ENCODE data around the gene CARS1.
A peak's percentile ranks its signal among the peaks of the same experiment; 100 is the strongest.

CARS1 gene

DNA sequence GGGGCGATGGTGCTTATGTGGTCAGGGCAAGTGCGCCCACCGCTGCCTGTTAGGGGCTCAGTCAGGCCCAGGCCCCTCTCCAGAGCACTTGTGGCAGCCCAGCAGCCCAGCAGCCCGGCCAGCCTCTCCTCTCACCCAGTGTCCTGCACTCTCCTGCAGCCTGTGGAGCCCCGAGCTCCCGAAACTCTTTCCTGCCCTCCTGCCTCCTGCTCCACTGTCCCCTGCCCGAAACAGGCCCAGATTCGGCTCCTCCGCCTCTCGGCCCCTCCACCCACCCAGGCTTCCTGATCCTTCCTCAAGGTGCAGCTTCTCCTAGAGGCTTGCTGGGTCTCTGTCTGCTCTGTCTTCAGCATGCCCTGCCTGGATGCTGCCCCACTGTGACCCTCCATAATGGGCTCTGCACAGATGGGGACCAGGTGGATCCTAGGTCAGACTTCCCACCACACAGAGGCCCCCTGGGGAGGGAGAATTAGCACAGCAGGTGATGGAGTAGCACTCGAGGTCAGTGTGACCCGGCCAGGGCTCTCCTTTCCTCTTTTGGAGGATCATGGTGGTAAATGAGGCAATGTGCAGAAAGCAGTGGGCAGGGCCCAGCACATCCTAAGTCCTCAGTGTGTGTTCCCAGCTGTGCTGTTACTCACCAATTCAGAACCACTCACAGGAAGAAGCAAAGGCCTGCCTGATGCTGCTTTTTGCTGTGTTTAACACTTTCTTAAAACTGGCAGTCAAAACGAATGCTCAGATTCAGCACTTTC is 46.5 kb downstream of the CARS1 start:
- Histone ChIP-seq H4K8ac (ENCODE audit: low read length) (no peak overlapping the region), H3K18ac (ENCODE audit: low read depth in 1 of 2, low read length in 2 of 2) (no peak overlapping the region), H2BK12ac (ENCODE audit: low read length in 2 of 2) (no peak overlapping the region), H3K9ac (ENCODE audit: low read length) (peak overlapping the region; percentile 26), H2AFZ (ENCODE audit: low read depth, low read length) (no peak overlapping the region), H2BK120ac (ENCODE audit: low read depth, low read length) (no peak overlapping the region), H2BK15ac (ENCODE audit: low read depth, poor library complexity, severe bottlenecking) (no peak overlapping the region), H3K4me1 (ENCODE audit: control insufficient read depth, insufficient read depth, low read depth, low read length) (peaks cover 18% of the 10 kb centered on the region), H2BK5ac (ENCODE audit: low read depth, low read length, poor library complexity, severe bottlenecking) (no peak overlapping the region), H3K27me3 (ENCODE audit: control insufficient read depth in 1 of 2, insufficient read depth in 1 of 2, low read length in 2 of 2) (no peaks in the 10 kb centered on the region), H4K91ac (ENCODE audit: low read length) (peak overlapping the region; percentile 15), H2AK5ac (ENCODE audit: low read length, severe bottlenecking) (no peak overlapping the region), H3K4ac (ENCODE audit: low read depth in 1 of 2, low read length in 2 of 2) (no peak overlapping the region), H3K14ac (ENCODE audit: low read length in 2 of 2) (no peak overlapping the region), H3K4me2 (ENCODE audit: low read length, poor library complexity, severe bottlenecking) (no peak overlapping the region), H3K23ac (ENCODE audit: low read length in 2 of 2) (no peak overlapping the region), H3K36me3 (ENCODE audit: control insufficient read depth in 1 of 2, insufficient read depth in 2 of 2, low read depth in 1 of 2, low read length in 2 of 2) (peaks cover 85 to 92% of the 10 kb centered on the region in 2 experiments), H3K9me3 (ENCODE audit: control insufficient read depth, low read length) (no peaks in the 10 kb centered on the region), H3K27ac (ENCODE audit: low read length, poor library complexity, severe bottlenecking) (no peak overlapping the region), H3K79me1 (replicated peaks; ENCODE audit: low read length, poor library complexity, severe bottlenecking) (peaks cover 14% of the 10 kb centered on the region), H3K4me3 (ENCODE audit: insufficient read depth in 1 of 2, low read depth in 1 of 2, low read length in 2 of 2) (no peak overlapping the region)
- DNase-seq: no peak
- 98% methylated on average over 11 of the region's 13 CpGs for WGBS

- Histone ChIP-seq H3K23ac (ENCODE audit: low read length in 2 of 2) (no peak overlapping the region), H3K27ac (ENCODE audit: low read length, poor library complexity, severe bottlenecking) (no peak overlapping the region), H3K4me2 (ENCODE audit: low read length, poor library complexity, severe bottlenecking) (no peak overlapping the region), H3K18ac (ENCODE audit: low read depth in 1 of 2, low read length in 2 of 2) (no peak overlapping the region), H2AFZ (ENCODE audit: low read depth, low read length) (no peak overlapping the region), H3K4me1 (ENCODE audit: control insufficient read depth, insufficient read depth, low read depth, low read length) (peaks cover 18% of the 10 kb centered on the region), H3K9me3 (ENCODE audit: control insufficient read depth, low read length) (no peaks in the 10 kb centered on the region), H4K91ac (ENCODE audit: low read length) (no peak overlapping the region), H3K79me1 (replicated peaks; ENCODE audit: low read length, poor library complexity, severe bottlenecking) (peaks cover 14% of the 10 kb centered on the region), H3K36me3 (ENCODE audit: control insufficient read depth in 1 of 2, insufficient read depth in 2 of 2, low read depth in 1 of 2, low read length in 2 of 2) (peaks cover 84 to 92% of the 10 kb centered on the region in 2 experiments), H2BK120ac (ENCODE audit: low read depth, low read length) (no peak overlapping the region), H2BK15ac (ENCODE audit: low read depth, poor library complexity, severe bottlenecking) (no peak overlapping the region), H2BK12ac (ENCODE audit: low read length in 2 of 2) (no peak overlapping the region), H2BK5ac (ENCODE audit: low read depth, low read length, poor library complexity, severe bottlenecking) (no peak overlapping the region), H3K9ac (ENCODE audit: low read length) (no peak overlapping the region), H3K27me3 (ENCODE audit: control insufficient read depth in 1 of 2, insufficient read depth in 1 of 2, low read length in 2 of 2) (no peaks in the 10 kb centered on the region), H2AK5ac (ENCODE audit: low read length, severe bottlenecking) (no peak overlapping the region), H4K8ac (ENCODE audit: low read length) (no peak overlapping the region), H3K4ac (ENCODE audit: low read depth in 1 of 2, low read length in 2 of 2) (no peak overlapping the region), H3K4me3 (ENCODE audit: insufficient read depth in 1 of 2, low read depth in 1 of 2, low read length in 2 of 2) (no peak overlapping the region), H3K14ac (ENCODE audit: low read length in 2 of 2) (no peak overlapping the region)
- DNase-seq: no peak
- WGBS: 96% methylated on average over 13 of the region's 13 CpGs
Measured at GRCh38 chr11:3010004-3010403, 47.2 kb downstream of the CARS1 start.

DNA sequence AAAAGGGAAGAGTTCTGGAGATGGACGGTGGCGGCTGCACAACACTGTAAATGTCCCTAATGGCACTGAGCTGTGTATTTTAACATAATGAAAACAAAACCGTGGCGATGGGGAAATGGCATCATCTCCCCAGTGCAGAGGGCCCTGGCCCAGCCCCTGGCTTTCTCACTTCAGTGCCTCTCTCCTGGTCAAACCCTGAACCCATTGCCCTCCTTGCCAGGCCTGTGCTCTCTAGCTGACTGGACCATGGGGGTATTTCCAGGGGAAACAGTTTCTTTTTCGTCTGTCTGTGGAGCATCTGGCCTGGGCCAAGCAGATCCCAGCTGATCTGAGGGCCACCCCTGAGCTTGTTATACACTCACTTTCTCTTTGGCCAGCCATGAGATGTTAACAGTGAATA is 47.7 kb downstream of the CARS1 start:
- Histone ChIP-seq H2BK15ac (ENCODE audit: low read depth, poor library complexity, severe bottlenecking) (no peak overlapping the region), H3K14ac (ENCODE audit: low read length in 2 of 2) (no peak overlapping the region)
- whole genome bisulfite sequencing: 91% methylated on average over 5 of the region's 5 CpGs

DNA sequence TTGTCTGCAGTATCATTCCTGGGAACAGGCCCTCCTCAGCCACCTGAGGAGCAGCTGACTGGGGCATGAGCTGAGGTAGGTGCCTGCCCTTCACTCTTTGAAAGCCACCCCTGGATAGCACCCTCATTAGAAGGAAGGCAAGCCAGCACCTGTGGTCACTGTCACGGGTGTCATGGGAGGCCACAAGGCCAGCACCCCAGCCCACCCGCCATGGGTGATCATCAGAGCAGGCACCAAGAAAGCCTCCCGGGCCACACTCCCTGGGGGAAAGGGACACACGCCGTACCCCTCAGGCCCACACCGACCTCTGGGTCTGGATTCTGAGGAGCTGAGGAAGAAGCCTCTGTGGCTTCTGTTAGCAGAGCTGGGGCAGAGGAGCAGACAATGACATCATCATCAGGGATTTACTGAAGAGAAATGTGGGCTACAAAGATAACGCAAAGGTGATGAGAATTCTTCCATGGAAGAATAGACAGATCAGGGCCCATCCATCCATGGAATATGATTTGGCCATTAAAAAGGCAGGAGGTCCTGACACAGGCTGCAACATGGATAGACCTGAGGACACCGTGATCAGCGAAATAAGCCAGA is 48.4 kb downstream of the CARS1 start:
- no peak for DNase-seq
- Histone ChIP-seq H3K79me1 (replicated peaks; ENCODE audit: low read length, poor library complexity, severe bottlenecking) (peaks cover 16% of the 10 kb centered on the region), H3K4me3 (ENCODE audit: insufficient read depth in 1 of 2, low read depth in 1 of 2, low read length in 2 of 2) (no peak overlapping the region), H3K9me3 (ENCODE audit: control insufficient read depth, low read length) (no peaks in the 10 kb centered on the region), H2AFZ (ENCODE audit: low read depth, low read length) (no peak overlapping the region), H3K36me3 (ENCODE audit: control insufficient read depth in 1 of 2, insufficient read depth in 2 of 2, low read depth in 1 of 2, low read length in 2 of 2) (peaks cover 82 to 90% of the 10 kb centered on the region in 2 experiments), H3K18ac (ENCODE audit: low read depth in 1 of 2, low read length in 2 of 2) (no peak overlapping the region), H2BK120ac (ENCODE audit: low read depth, low read length) (no peak overlapping the region), H3K4ac (ENCODE audit: low read depth in 1 of 2, low read length in 2 of 2) (no peak overlapping the region), H2BK12ac (ENCODE audit: low read length in 2 of 2) (no peak overlapping the region), H4K91ac (ENCODE audit: low read length) (no peak overlapping the region), H2AK5ac (ENCODE audit: low read length, severe bottlenecking) (no peak overlapping the region), H4K8ac (ENCODE audit: low read length) (no peak overlapping the region), H2BK15ac (ENCODE audit: low read depth, poor library complexity, severe bottlenecking) (no peak overlapping the region), H2BK5ac (ENCODE audit: low read depth, low read length, poor library complexity, severe bottlenecking) (no peak overlapping the region), H3K27ac (ENCODE audit: low read length, poor library complexity, severe bottlenecking) (no peak overlapping the region), H3K14ac (ENCODE audit: low read length in 2 of 2) (no peak overlapping the region), H3K9ac (ENCODE audit: low read length) (no peak overlapping the region), H3K4me1 (ENCODE audit: control insufficient read depth, insufficient read depth, low read depth, low read length) (peaks cover 15% of the 10 kb centered on the region), H3K27me3 (ENCODE audit: control insufficient read depth in 1 of 2, insufficient read depth in 1 of 2, low read length in 2 of 2) (no peaks in the 10 kb centered on the region), H3K23ac (ENCODE audit: low read length in 2 of 2) (no peak overlapping the region), H3K4me2 (ENCODE audit: low read length, poor library complexity, severe bottlenecking) (no peak overlapping the region)
- 96% methylated on average over 9 of the region's 9 CpGs for WGBS

More for the DNA sequence above, 47.7 kb downstream of the CARS1 start:
- peaks cover 82 to 90% of the 10 kb centered on the region in 2 experiments for H3K36me3 ChIP-seq (ENCODE audit: control insufficient read depth in 1 of 2, insufficient read depth in 2 of 2, low read depth in 1 of 2, low read length in 2 of 2)
- peaks cover 14% of the 10 kb centered on the region for H3K79me1 ChIP-seq (replicated peaks; ENCODE audit: low read length, poor library complexity, severe bottlenecking)
- no peak overlapping the region for H2AFZ ChIP-seq (ENCODE audit: low read depth, low read length)
- no peak overlapping the region for H3K27ac ChIP-seq (ENCODE audit: low read length, poor library complexity, severe bottlenecking)
- no peak overlapping the region for H2BK5ac ChIP-seq (ENCODE audit: low read depth, low read length, poor library complexity, severe bottlenecking)
- H4K91ac ChIP-seq (ENCODE audit: low read length): no peak overlapping the region
- H3K4me2 ChIP-seq (ENCODE audit: low read length, poor library complexity, severe bottlenecking): no peak overlapping the region
- no peak overlapping the region for H4K8ac ChIP-seq (ENCODE audit: low read length)
- no peak overlapping the region for H2BK120ac ChIP-seq (ENCODE audit: low read depth, low read length)
- no peak overlapping the region for H3K4ac ChIP-seq (ENCODE audit: low read depth in 1 of 2, low read length in 2 of 2)
- no peak overlapping the region for H3K4me3 ChIP-seq (ENCODE audit: insufficient read depth in 1 of 2, low read depth in 1 of 2, low read length in 2 of 2)
- H3K18ac ChIP-seq (ENCODE audit: low read depth in 1 of 2, low read length in 2 of 2): no peak overlapping the region
- H3K9ac ChIP-seq (ENCODE audit: low read length): no peak overlapping the region
- H3K23ac ChIP-seq (ENCODE audit: low read length in 2 of 2): no peak overlapping the region
- DNase-seq: no peak
- H2BK12ac ChIP-seq (ENCODE audit: low read length in 2 of 2): no peak overlapping the region
- no peaks in the 10 kb centered on the region for H3K27me3 ChIP-seq (ENCODE audit: control insufficient read depth in 1 of 2, insufficient read depth in 1 of 2, low read length in 2 of 2)
- H2AK5ac ChIP-seq (ENCODE audit: low read length, severe bottlenecking): no peak overlapping the region
- H3K9me3 ChIP-seq (ENCODE audit: control insufficient read depth, low read length): no peaks in the 10 kb centered on the region
- H3K4me1 ChIP-seq (ENCODE audit: control insufficient read depth, insufficient read depth, low read depth, low read length): peaks cover 18% of the 10 kb centered on the region

Measured in mesenchymal stem cell (in vitro differentiated cells and primary cell).